ENCODE data around the gene GALK2.

DNA sequence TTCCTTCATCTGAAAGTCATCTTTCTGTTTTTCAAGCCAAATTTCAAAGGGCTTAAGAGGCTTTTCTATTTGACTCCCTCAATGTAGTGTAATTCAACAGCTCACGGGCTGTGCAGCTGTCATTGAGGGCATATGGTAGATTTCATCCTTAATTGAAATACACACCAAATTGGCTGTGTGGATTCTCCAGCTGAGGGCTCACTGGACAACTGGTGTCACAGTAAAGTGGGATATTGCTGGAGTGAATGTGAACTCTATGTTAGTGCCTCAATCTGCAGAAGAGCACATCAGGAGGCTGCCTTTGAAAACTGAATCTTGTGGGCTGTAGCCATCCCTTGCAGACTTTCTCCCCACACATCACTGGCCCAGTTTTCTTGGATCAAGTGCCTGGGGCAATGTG is 120.1 kb downstream of the GALK2 start:
- no peak for TF ChIP-seq POLR2A (IDR thresholded peaks at IDR 0.05)
- TF ChIP-seq, protein P1, sequence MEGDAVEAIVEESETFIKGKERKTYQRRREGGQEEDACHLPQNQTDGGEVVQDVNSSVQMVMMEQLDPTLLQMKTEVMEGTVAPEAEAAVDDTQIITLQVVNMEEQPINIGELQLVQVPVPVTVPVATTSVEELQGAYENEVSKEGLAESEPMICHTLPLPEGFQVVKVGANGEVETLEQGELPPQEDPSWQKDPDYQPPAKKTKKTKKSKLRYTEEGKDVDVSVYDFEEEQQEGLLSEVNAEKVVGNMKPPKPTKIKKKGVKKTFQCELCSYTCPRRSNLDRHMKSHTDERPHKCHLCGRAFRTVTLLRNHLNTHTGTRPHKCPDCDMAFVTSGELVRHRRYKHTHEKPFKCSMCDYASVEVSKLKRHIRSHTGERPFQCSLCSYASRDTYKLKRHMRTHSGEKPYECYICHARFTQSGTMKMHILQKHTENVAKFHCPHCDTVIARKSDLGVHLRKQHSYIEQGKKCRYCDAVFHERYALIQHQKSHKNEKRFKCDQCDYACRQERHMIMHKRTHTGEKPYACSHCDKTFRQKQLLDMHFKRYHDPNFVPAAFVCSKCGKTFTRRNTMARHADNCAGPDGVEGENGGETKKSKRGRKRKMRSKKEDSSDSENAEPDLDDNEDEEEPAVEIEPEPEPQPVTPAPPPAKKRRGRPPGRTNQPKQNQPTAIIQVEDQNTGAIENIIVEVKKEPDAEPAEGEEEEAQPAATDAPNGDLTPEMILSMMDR (IDR thresholded peaks at IDR 0.05), result no peak
- TF ChIP-seq EP300 (IDR thresholded peaks at IDR 0.05), result no peak

Data from sigmoid colon (tissue), 4 donors.